Measurements from ENCODE around the gene PLCB2.

Gene PLCB2

DNA sequence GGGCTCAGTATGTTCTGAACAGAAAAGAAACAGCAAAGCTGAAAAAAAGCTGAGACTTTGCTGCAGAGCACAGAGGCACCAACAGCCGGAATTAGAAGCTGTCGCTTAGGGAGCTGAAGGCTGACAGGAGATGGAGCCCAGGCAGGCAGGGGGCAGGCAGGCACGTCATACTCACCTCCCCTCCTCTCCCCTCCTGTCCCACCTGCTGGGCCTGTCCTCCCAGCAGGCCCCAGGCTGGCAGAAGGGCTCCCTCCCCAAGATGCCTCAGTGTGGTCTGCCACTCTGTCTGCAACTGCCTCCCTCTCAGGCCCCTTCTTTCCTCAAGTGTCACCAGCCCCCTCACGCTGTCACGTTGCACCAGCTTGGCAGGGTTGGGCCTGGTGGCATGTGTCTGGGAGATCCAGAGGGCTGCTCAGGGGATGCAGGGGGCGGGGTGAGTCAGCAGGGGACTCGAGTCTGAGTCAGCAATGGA, 21.6 kb downstream of the PLCB2 start:
- peaks cover 20% of the 10 kb centered on the region for H3K27me3 Mint-ChIP-seq
- intact Hi-C loops (cut with micrococcal nuclease) = loop anchor here (10.0 kb wide), 1 partner anchor 139 kb away; no protein-coding TSS in a partner anchor
- H3K36me3 Mint-ChIP-seq (ENCODE audit: low read depth) = peaks cover 77% of the 10 kb centered on the region
- no peaks in the 10 kb centered on the region for H3K9me3 Mint-ChIP-seq
- H3K4me3 Mint-ChIP-seq = peak overlapping the region; percentile 45
- H3K27ac Mint-ChIP-seq = peak overlapping the region; percentile 91
- H3K4me1 Mint-ChIP-seq (ENCODE audit: low read depth) = peaks cover 80% of the 10 kb centered on the region

DNA sequence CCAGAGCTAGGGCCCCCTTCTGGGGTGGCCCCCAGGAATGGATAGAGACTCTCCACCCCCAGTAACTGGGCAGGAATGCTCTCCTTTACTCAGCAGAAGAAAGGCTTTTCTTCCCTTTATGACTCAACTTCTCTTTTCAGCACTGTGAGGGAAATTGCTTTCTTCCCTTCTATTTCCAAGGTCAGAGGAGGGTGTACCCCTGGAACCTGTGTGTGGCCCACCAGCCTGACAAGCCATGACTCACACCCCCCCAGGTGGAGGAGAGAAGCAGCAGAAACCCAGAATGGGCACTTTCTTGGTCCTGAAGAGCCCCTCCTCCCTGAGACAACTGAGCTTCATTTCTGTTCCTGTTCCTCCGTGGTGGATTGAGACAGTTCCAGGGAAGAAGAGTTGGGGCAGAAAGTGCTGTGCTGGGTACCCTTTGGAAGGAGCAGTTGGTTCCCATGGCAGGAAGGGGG, 22.2 kb downstream of the PLCB2 start:
- no peaks in the 10 kb centered on the region for H3K9me3 Mint-ChIP-seq
- H3K36me3 Mint-ChIP-seq (ENCODE audit: low read depth) = peaks cover 75% of the 10 kb centered on the region
- H3K4me3 Mint-ChIP-seq = peak overlapping the region; percentile 45
- intact Hi-C loops (cut with micrococcal nuclease) = loop anchor here (2.0 to 10.0 kb wide), 3 partner anchors 21 to 139 kb away; partner anchors contain the start of gene PLCB2
- H3K4me1 Mint-ChIP-seq (ENCODE audit: low read depth) = peaks cover 78% of the 10 kb centered on the region
- peaks cover 25% of the 10 kb centered on the region for H3K27me3 Mint-ChIP-seq
- H3K27ac Mint-ChIP-seq = peak overlapping the region; percentile 91

DNA sequence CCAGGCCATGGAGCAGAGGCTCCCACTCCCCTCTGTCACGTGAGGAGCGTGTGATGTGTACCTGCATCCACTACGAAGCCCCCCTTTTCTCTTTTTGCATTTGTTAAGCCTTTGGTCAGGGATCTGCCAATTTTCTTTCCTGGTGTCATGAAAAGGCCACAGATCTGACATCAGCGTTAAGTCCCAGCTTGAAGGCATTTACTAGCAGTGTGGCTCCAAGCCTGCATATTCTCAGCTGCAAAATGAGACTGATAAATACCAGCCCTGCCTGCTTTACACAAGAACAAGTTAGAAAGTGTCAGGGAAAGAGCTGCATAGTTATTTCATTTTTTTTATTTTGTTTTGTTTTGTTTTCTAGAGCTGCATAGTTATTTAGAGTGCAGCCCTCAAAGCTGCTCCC, 22.6 kb downstream of the PLCB2 start:
- Mint-ChIP-seq H3K27ac (peak overlapping the region; percentile 91), H3K36me3 (ENCODE audit: low read depth) (peaks cover 71% of the 10 kb centered on the region), H3K27me3 (peaks cover 29% of the 10 kb centered on the region), H3K4me1 (ENCODE audit: low read depth) (peaks cover 74% of the 10 kb centered on the region), H3K9me3 (no peaks in the 10 kb centered on the region), H3K4me3 (peak overlapping the region; percentile 45)
- intact Hi-C loops (cut with micrococcal nuclease) = loop anchor here (2.0 to 10.0 kb wide), 3 partner anchors 22 to 140 kb away; partner anchors contain the start of gene PLCB2

DNA sequence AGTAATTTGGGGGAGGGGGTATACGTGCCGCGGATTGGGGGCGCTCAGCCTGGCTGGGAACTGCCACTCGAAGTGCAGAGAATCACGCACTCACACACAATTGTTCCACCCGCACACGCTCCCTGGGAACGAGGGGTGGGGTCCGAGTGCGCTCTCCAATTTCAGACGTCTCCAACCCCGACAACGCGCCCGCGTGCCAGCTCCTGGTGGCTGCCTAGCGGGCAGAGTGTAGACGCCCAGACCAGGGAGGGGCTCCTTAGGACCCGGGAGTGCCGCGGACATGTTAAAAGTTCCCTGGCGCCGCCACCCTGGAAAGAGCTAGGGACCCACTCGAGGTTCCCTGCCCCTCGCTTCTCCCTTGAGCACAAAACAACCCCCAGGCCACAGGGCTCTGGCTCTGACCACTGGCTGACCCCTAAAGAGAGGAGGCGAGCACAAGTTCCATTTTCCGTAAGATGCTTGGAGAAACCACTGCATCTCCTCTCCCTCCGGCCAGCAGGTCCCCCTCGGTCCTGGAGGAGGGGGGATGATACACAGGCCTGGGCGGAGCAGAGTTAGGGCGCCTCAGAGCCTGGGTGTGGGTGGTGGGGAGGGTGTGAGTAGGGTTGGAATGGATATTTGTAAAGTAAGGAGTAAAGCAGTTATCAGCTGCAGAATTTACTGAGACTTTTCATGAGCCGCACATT, 24.0 kb downstream of the PLCB2 start:
- Mint-ChIP-seq H3K36me3 (ENCODE audit: low read depth) (peaks cover 57% of the 10 kb centered on the region), H3K4me3 (peak overlapping the region; percentile 78), H3K27me3 (peaks cover 38% of the 10 kb centered on the region), H3K4me1 (ENCODE audit: low read depth) (peaks cover 70% of the 10 kb centered on the region), H3K27ac (peak overlapping the region; percentile 91), H3K9me3 (no peaks in the 10 kb centered on the region)
- intact Hi-C loops (cut with micrococcal nuclease) = loop anchor here (2.0 to 10.0 kb wide), 3 partner anchors 23 to 141 kb away; partner anchors contain the start of gene PLCB2

DNA sequence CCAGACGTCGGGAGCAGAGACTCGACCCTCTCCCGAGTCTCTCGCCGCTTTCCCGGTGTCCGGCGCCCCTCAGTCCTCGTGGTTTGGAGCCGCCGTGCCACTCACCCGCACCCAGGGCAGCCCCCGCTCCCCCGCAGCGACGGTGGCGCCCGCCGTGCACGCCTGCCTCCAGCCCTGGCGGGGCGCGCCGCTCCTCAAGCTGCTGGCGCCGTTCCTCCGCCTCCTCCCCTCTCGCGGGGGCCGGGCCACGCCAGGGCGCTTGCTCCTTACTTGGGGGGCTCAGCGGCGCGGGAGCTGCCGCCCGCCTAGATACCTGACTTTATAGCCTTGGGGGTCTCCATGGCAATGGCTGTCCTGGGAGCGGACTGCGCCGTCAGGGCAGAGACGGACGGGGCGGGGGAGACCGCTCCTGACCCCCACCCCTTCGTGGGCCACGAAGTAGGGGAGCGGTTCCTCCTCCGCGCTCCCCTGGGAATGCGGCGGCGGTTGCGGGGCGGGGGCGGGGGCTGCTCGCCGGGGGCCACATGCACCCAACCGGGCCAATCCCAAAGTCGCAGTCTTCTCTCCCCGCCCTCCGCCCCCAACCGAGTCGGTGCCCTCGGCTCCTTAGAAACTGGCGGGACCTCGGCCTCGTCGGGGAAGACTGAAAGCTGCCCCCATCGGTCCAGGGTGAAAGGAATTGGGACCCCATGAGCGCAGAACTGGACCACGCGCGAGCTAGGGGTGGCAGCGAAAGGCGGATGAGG, 24.7 kb downstream of the PLCB2 start, which contains the start of gene ANKRD63:
TSS of gene ANKRD63 (minus strand) at position 196 of the 746 bp plus-strand sequence. CDS start 478 bp downstream, outside the sequence.
- intact Hi-C loops (cut with micrococcal nuclease) = loop anchor here (10.0 kb wide), 1 partner anchor 142 kb away; no protein-coding TSS in a partner anchor
- Mint-ChIP-seq H3K4me3 (peak within 1 kb of the TSS; percentile 78), H3K27ac (peak within 1 kb of the TSS; percentile 91)

DNA sequence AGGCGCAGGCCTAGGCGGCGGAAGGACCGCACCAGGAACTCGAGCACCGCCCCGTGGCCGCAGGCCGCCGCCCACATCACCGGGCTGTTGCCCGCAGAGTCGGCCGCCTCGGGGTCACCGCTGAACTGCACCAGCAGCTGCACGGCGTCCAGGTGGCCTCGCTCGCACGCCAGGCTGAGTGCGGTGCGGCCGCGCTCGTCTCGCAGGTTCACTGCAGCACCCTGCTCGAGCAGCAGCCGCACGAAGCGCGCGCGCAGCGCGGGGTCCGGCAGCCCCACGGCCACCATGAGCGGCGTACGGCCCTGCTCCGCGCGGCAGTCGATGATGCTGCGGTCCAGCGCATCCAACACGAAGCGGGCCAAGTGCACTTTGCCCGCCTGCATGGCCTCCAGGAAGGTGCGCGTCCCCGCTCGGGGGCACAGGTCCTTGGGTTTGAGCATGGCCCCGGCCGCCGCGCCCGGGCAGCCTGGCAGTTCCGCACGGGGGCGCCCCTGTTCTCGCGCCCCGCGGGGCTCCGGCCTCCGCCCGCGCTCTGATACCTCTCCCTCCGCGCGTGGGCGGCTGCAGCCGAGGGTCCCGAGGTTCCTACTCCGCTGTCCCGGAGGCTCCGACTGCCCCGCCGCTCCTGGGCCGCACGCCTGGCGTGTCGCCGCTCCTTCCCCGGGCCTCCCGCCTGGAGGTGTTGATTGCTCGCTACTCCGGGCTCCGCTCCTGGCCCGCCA, 25.4 kb downstream of the PLCB2 start:
- Mint-ChIP-seq H3K4me1 (ENCODE audit: low read depth) (peaks cover 70% of the 10 kb centered on the region), H3K9me3 (no peaks in the 10 kb centered on the region), H3K4me3 (peak overlapping the region; percentile 78), H3K36me3 (ENCODE audit: low read depth) (peaks cover 43% of the 10 kb centered on the region), H3K27me3 (peaks cover 42% of the 10 kb centered on the region), H3K27ac (peak overlapping the region; percentile 91)
- intact Hi-C loops (cut with micrococcal nuclease) = loop anchor here (10.0 kb wide), 1 partner anchor 142 kb away; no protein-coding TSS in a partner anchor

More for the DNA sequence above, 24.7 kb downstream of the PLCB2 start, which contains the start of gene ANKRD63:
- Mint-ChIP-seq H3K4me1 (ENCODE audit: low read depth) (peaks cover 70% of the 10 kb centered on the region), H3K36me3 (ENCODE audit: low read depth) (peaks cover 50% of the 10 kb centered on the region), H3K27me3 (peaks cover 42% of the 10 kb centered on the region), H3K9me3 (no peaks in the 10 kb centered on the region)

DNA sequence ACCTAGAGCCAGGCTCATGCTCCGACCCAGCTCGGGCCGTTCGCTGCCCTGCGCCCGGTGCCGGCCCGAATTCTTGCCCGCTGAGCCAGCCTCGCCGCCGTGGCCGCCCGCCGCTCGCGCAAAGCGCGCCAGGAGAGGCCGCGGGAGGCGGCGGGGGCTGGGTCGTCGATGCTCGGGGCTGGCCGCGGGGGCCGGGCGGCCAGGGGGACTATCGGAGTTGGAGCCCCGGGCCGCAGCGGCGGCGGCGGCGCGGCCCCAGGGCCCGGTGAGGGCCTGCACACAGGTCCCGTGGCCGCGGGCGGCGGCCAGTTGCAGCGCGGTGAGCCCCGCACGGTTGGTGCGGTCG, 26.0 kb downstream of the PLCB2 start:
- H3K4me3 Mint-ChIP-seq = peak overlapping the region; percentile 78
- H3K9me3 Mint-ChIP-seq = no peaks in the 10 kb centered on the region
- H3K27ac Mint-ChIP-seq = no peak overlapping the region

DNA sequence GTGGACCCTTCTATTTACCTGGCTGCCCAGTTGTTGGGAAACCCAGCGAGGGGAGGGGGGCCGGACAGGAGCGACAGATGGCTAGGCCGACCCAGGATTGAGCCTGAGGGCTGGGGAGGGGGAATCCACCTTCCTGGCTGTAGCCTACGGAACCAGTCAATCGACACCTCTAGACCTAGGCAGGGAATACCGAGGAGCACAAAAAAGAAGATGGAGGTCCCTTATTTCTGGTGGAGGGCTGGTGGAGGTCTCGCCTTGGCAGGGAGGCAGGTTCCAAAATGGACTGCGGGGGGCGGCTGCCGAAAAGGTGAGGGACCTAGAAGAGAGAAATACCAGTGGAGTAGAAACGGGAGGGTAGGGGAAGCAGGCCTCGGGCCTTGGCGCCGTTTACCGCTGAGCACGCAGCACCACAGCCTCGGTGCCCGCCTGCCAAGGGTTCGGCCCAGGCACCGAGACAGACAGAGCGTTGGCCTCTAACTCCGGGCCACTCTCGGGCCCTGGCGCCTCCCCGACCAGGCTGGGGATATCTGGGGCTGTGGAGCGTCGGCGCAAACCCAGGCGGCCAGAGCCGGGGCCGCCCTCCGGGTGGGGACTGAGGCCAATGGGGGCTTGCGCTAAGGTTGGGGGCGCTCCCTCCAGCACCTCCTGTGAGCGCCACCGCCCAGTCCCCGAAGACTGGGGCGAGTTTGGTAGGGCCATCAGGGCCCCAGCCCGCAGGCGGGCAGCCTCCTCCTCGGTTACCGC, 26.5 kb downstream of the PLCB2 start:
- Mint-ChIP-seq H3K4me3 (peak overlapping the region; percentile 24), H3K27ac (no peak overlapping the region), H3K4me1 (ENCODE audit: low read depth) (peaks cover 70% of the 10 kb centered on the region), H3K27me3 (peaks cover 42% of the 10 kb centered on the region), H3K36me3 (ENCODE audit: low read depth) (peaks cover 32% of the 10 kb centered on the region), H3K9me3 (no peaks in the 10 kb centered on the region)
- intact Hi-C loops (cut with micrococcal nuclease) = loop anchor here (10.0 kb wide), 1 partner anchor 144 kb away; no protein-coding TSS in a partner anchor

More for the DNA sequence above, 26.0 kb downstream of the PLCB2 start:
- Mint-ChIP-seq H3K36me3 (ENCODE audit: low read depth) (peaks cover 37% of the 10 kb centered on the region), H3K4me1 (ENCODE audit: low read depth) (peaks cover 70% of the 10 kb centered on the region), H3K27me3 (peaks cover 42% of the 10 kb centered on the region)
- intact Hi-C loops (cut with micrococcal nuclease) = loop anchor here (10.0 kb wide), 1 partner anchor 143 kb away; no protein-coding TSS in a partner anchor

DNA sequence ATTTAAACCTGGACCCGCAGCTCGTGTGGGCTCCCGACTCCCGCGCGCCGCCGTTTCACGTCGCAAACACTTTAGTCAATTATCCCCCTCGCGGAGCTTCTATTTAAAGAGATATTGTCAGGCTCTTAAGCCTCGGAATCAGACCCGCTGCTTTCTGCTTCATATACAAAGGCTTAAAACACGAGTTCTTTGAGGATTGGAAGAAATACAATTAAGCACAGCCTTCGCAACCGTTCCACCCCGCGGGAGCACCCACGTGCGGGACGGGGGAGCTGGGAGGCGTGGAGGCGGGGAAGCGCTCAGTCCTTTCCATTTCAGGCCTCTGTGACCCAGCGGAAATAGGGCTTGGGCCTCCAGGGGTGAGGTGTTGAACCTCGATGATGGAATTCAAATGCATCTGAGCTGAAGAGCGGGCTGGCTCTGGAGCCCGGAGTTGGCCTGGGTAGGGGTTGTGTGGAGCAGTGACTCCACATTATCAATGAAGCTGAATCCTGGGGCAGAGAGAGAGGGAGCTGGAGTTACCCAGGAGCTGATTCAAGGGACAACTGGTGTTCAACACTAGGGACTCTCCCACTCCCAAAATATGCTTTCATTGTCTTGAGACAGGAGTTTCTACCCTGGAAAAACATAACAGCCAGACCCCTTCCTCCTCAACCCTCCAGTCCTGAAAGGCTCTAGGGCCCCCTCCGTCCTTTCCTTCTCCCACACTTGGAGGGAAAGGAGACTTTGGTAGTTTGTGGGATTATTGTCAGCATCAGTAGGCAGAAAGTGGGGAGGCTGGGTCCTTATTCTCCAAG, 27.3 kb downstream of the PLCB2 start:
- Mint-ChIP-seq H3K9me3 (no peaks in the 10 kb centered on the region), H3K36me3 (ENCODE audit: low read depth) (peaks cover 25% of the 10 kb centered on the region), H3K27me3 (peaks cover 42% of the 10 kb centered on the region), H3K4me3 (no peak overlapping the region), H3K4me1 (ENCODE audit: low read depth) (peaks cover 69% of the 10 kb centered on the region), H3K27ac (no peak overlapping the region)
- intact Hi-C loops (cut with micrococcal nuclease) = loop anchor here (10.0 kb wide), 1 partner anchor 144 kb away; no protein-coding TSS in a partner anchor

DNA sequence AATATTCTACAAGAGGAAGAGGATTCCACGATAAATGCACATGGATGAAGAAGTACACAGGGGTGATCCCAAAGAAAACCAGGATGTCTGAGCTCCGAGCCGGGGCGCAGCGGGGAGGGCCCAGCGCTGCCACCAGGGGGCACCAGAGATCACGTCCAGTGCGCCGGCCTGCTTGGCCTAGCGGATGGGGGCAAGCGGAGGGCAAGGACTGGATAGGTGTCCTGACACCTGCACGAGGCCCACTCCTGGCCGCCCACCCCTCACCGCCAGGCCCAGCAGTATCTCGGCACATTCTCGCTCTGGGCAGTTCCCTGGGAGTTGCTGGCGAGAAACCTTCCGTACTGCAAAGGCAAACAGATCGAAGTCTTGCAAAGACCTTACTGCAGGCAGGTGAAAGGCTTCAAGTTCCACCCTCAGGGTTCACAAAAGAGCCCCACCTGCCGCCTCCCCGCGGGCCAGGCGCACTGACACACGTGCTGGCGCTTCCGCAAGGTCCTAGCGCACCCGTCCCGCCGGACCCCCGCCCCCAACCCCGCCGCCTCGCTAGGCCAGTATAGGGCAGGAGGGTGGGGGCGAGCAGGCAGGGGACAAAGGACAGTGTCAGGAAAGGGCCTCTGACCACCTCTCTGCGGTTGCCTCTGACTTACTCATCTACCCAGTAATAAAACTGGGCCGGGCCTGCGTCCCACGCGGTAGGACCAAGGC, 28.1 kb downstream of the PLCB2 start:
- Mint-ChIP-seq H3K27ac (no peak overlapping the region), H3K36me3 (ENCODE audit: low read depth) (peaks cover 17% of the 10 kb centered on the region), H3K27me3 (peaks cover 42% of the 10 kb centered on the region), H3K4me1 (ENCODE audit: low read depth) (peaks cover 65% of the 10 kb centered on the region), H3K4me3 (no peak overlapping the region), H3K9me3 (no peaks in the 10 kb centered on the region)
- intact Hi-C loops (cut with micrococcal nuclease) = loop anchor here (1.0 to 10.0 kb wide), 3 partner anchors 31 to 145 kb away; no protein-coding TSS in a partner anchor

DNA sequence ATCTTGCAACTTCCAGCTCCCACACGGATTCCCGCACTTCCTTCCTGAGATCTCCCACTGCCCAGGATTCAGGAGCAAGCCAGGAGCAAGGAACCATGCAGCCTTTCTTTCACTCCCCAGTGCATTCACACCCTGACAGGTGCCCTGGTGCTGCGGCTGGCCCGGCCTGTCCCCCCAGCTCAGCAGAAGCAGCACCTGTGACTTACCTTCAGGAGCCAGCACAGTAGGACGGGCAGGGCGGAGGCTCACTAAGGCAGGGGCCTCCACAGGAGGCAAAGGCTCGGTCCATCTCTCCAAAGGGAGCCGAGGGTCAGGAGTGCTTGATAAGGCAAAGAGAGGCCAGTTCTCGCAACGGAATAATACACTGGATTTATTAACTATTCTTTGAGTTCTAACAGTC, 29.7 kb downstream of the PLCB2 start:
- intact Hi-C loops (cut with micrococcal nuclease) = loop anchor here (2.0 kb wide), 1 partner anchor 61 kb away; no protein-coding TSS in a partner anchor
- no peak overlapping the region for H3K4me3 Mint-ChIP-seq
- H3K9me3 Mint-ChIP-seq = no peaks in the 10 kb centered on the region
- H3K27me3 Mint-ChIP-seq = peaks cover 33% of the 10 kb centered on the region
- peaks cover 54% of the 10 kb centered on the region for H3K4me1 Mint-ChIP-seq (ENCODE audit: low read depth)
- peak overlapping the region; percentile 54 for H3K27ac Mint-ChIP-seq
- peaks cover 6% of the 10 kb centered on the region for H3K36me3 Mint-ChIP-seq (ENCODE audit: low read depth)

All from dendritic cell treated with granulocyte-macrophage colony-stimulating factor and Interleukin-4, amounts not matched to agents 40 ng/mL and 50 ng/mL, for 4 days (primary cell).